HepG2 (cell line): ENCODE results near the gene TMEM190. TPM values are rescaled to one million over a fixed set of nuclear protein-coding genes. Genes with fewer than 3 reads are reported as not detected.
"Not testable (repeated sequence)": the region's sequence is repeated elsewhere in the genome, so short reads cannot be mapped to it uniquely, and the experiment has no call there.

ENCODE experiments used
- ATAC-seq: fragments of 200-7000 bp; cut with Tn5 transposase; 3 replicates; pipeline ENCODE4 v1.9.1; 2020; ENCODE audit warnings: mild to moderate bottlenecking, moderate library complexity
- BruUV-seq: library from RNA; stranded (reverse); fragments of 400-500 nt; replicated peaks from 2 replicates; lab custom pipeline; 2021; lab: Mats Ljungman, UMichigan
- CTCF ChIA-PET: fragments of 300-600 bp; formaldehyde crosslinking; extraction: SDS; loops from one replicate; lab custom pipeline; 2021; ENCODE audit warnings: low total read pairs, inconsistent platforms, low intra/inter-chr PET ratio; lab: Yijun Ruan, JAX
- POLR2A ChIA-PET: fragments of 350-600 bp; sonication (Branson Sonifier 250); formaldehyde crosslinking; loops from one replicate; lab custom pipeline; 2020; ENCODE audit warnings: antibody characterized with exemption, inconsistent platforms; lab: Yijun Ruan, JAX
- DNase-seq: peaks from one replicate; pipeline ENCODE4 v3.0.0-alpha.2; 2015; ENCODE audit warnings: low spot score
- FAIRE-seq: peaks from 3 replicates; lab custom pipeline; 2011; peaks lifted over from hg19 to GRCh38; lab: Jason Lieb, UNC
- H2AFZ ChIP-seq: one replicate; pipeline ENCODE4 v1.6.1; 2011; ENCODE audit warnings: low read length, inconsistent platforms
- H3K27ac ChIP-seq: fragments of 300-600 bp; 3 replicates; pipeline ENCODE4 v1.8.0; 2011; ENCODE audit warnings: mixed run types, mild to moderate bottlenecking, mixed read lengths, low read length, inconsistent platforms; ENCODE audit not compliant: insufficient read depth; ENCODE audit errors: extremely low read length
- H3K27me3 ChIP-seq, 2 experiments: fragments of 200-600 bp in 1 of 2; 2 replicates in 1 of 2; 3 replicates in 1 of 2; pipeline versions ENCODE4 v1.6.0 to v1.8.0; 2011; ENCODE audit warnings: low read length in 2 of 2, mild to moderate bottlenecking in 2 of 2, moderate library complexity in 2 of 2, inconsistent platforms in 1 of 2; ENCODE audit not compliant: insufficient read depth in 2 of 2, control insufficient read depth in 1 of 2
- H3K36me3 ChIP-seq, 2 experiments: fragments of 200-600 bp in 1 of 2; replicated peaks in 1 of 2; 2 replicates in 1 of 2; 3 replicates in 1 of 2; pipeline versions ENCODE4 v1.5.1 to v1.8.0; 2011; ENCODE audit warnings: low read length in 2 of 2, inconsistent platforms in 1 of 2; ENCODE audit not compliant: insufficient read depth in 2 of 2, control insufficient read depth in 1 of 2
- H3K4me1 ChIP-seq: 2 replicates; pipeline ENCODE4 v1.5.1; 2012; ENCODE audit warnings: low read length, inconsistent platforms; ENCODE audit not compliant: insufficient read depth
- H3K4me2 ChIP-seq: 2 replicates; pipeline ENCODE4 v1.6.0; 2011; ENCODE audit warnings: low read depth, low read length, inconsistent platforms
- H3K4me3 ChIP-seq, 3 experiments: fragments of 200-600 bp in 1 of 3; sonication (generic), shearing (Covaris generic) in 1 of 3; replicated peaks in 1 of 3; 2 replicates each; pipeline ENCODE4 v1.5.1; 2011 to 2016; ENCODE audit warnings: low read length in 3 of 3, inconsistent platforms in 2 of 3, low read depth in 2 of 3, mild to moderate bottlenecking in 2 of 3, control low read depth in 1 of 3, mixed read lengths in 1 of 3; ENCODE audit not compliant: insufficient read depth in 1 of 3
- H3K79me2 ChIP-seq: one replicate; pipeline ENCODE4 v1.6.1; 2011; ENCODE audit warnings: low read length, inconsistent platforms; ENCODE audit not compliant: insufficient read depth
- H3K9ac ChIP-seq: 2 replicates; pipeline ENCODE4 v1.6.0; 2011; ENCODE audit warnings: mild to moderate bottlenecking, low read depth, low read length, inconsistent platforms; ENCODE audit not compliant: insufficient read depth
- H3K9me3 ChIP-seq: 2 replicates; pipeline ENCODE4 v1.5.1; 2012; ENCODE audit warnings: mild to moderate bottlenecking, low read length
- H4K20me1 ChIP-seq: 2 replicates; pipeline ENCODE4 v1.6.0; 2011; ENCODE audit warnings: inconsistent platforms, mild to moderate bottlenecking, low read length, moderate library complexity; ENCODE audit not compliant: insufficient read depth
- ARNT2 ChIP-seq: sonication (generic); formaldehyde crosslinking; IDR thresholded peaks from 2 replicates; pipeline ENCODE4 v1.8.0; 2022; ENCODE audit warnings: mild to moderate bottlenecking, low read depth, missing genetic modification reagents, moderate library complexity
- CHCHD3 ChIP-seq: sonication (generic); formaldehyde crosslinking; IDR thresholded peaks from 2 replicates; pipeline ENCODE4 v1.8.0; 2022; ENCODE audit warnings: mild to moderate bottlenecking, missing genetic modification reagents, moderate library complexity
- EP300 ChIP-seq, 3 experiments: sonication (generic) in 1 of 3; formaldehyde crosslinking in 1 of 3; IDR thresholded peaks; 2 replicates each; pipeline versions ENCODE4 v1.5.1 to v1.6.1; 2011 to 2020; ENCODE audit warnings: low read depth in 2 of 3, low read length in 2 of 3, borderline replicate concordance in 1 of 3, improper control_type of control experiment in 1 of 3, mild to moderate bottlenecking in 1 of 3, missing genetic modification reagents in 1 of 3, moderate library complexity in 1 of 3
- KDM5A ChIP-seq: fragments of 200-600 bp; sonication (generic); IDR thresholded peaks from 2 replicates; pipeline ENCODE4 v1.7.0; 2018; ENCODE audit warnings: antibody characterized with exemption, mild to moderate bottlenecking, low read length, borderline replicate concordance
- MXD4 ChIP-seq: IDR thresholded peaks from 2 replicates; pipeline ENCODE4 v1.6.1; 2016; ENCODE audit warnings: mild to moderate bottlenecking, missing biosample characterization, missing genetic modification reagents
- POLR2A ChIP-seq, 2 experiments: IDR thresholded peaks; 2 replicates each; pipeline ENCODE4 v1.6.1; 2011; ENCODE audit warnings: low read depth in 2 of 2, low read length in 2 of 2, mild to moderate bottlenecking in 1 of 2, moderate library complexity in 1 of 2; ENCODE audit not compliant: insufficient read depth in 1 of 2
- POLR2AphosphoS5 ChIP-seq: IDR thresholded peaks from 2 replicates; pipeline ENCODE4 v1.6.1; 2012; ENCODE audit warnings: low read depth, low read length
- RXRA ChIP-seq: sonication (generic); formaldehyde crosslinking; IDR thresholded peaks from 2 replicates; pipeline ENCODE4 v1.5.1; 2020; ENCODE audit warnings: missing genetic modification reagents
- YY1 ChIP-seq: IDR thresholded peaks from 2 replicates; pipeline ENCODE4 v1.6.1; 2011; ENCODE audit warnings: low read length, low read depth, moderate library complexity, mild to moderate bottlenecking; ENCODE audit not compliant: insufficient read depth, insufficient replicate concordance
- ZFY ChIP-seq: sonication (generic); formaldehyde crosslinking; IDR thresholded peaks from 2 replicates; pipeline ENCODE4 v1.4.0; 2020; ENCODE audit warnings: missing genetic modification reagents
- ZNF317 ChIP-seq: sonication (generic); formaldehyde crosslinking; IDR thresholded peaks from 2 replicates; pipeline ENCODE4 v1.5.0; 2020; ENCODE audit warnings: mild to moderate bottlenecking, missing genetic modification reagents
- ZNF333 ChIP-seq: sonication (generic); formaldehyde crosslinking; IDR thresholded peaks from 2 replicates; pipeline ENCODE4 v1.4.0; 2020; ENCODE audit warnings: mild to moderate bottlenecking, missing genetic modification reagents, borderline replicate concordance
- ZNF546 ChIP-seq: sonication (generic); formaldehyde crosslinking; conservative IDR thresholded peaks from 2 replicates; pipeline ENCODE4 v1.8.1; 2023; ENCODE audit warnings: mild to moderate bottlenecking, missing genetic modification reagents
- WGBS: methylation state at CpG from one replicate; pipeline ENCODE4 v1.1.6; 2017; ENCODE audit warnings: low lambda C conversion rate; 5-methylcytosine and 5-hydroxymethylcytosine counted together
- in situ Hi-C: cut with HindIII; loops from 2 replicates; pipeline ENCODE4 v1.10.0; 2017; ENCODE audit warnings: low pct_unique_long_range_greater_than_20kb; ENCODE audit not compliant: extremely low pct_ligation_motif_present
- intact Hi-C: fragments of 100-400 bp; cut with micrococcal nuclease; formaldehyde crosslinking; loops from one replicate; pipeline ENCODE4 v1.10.0; 2022; ENCODE audit not compliant: unreplicated experiment
- polyA plus RNA-seq, 8 experiments: library from polyadenylated mRNA; depleted of rRNA in 3 of 8; stranded (reverse) in 7 of 8; unstranded in 1 of 8; fragments of >200 nt; fragmentation: Illumina TruSeq in 4 of 8; extraction: Trizol in 4 of 8; gene quantifications; 2 replicates each; pipeline versions ENCODE4 v1.2.1 to v1.2.3, GENCODE V29; 2011 to 2016; ENCODE audit warnings: low read depth in 4 of 8, missing spikeins in 1 of 8, mixed read lengths in 1 of 8; ENCODE audit not compliant: insufficient read depth in 1 of 8
- total RNA-seq, 5 experiments: library from RNA; depleted of rRNA; stranded (reverse); fragments of >200 nt; fragmentation: Illumina TruSeq; extraction: Trizol; gene quantifications; 2 replicates each; pipeline ENCODE4 v1.2.3, GENCODE V29; 2016; ENCODE audit warnings: low read depth in 1 of 5
- TF ChIP-seq, protein P1 (sequence below): sonication (generic); formaldehyde crosslinking; IDR thresholded peaks from 2 replicates; pipeline ENCODE4 v1.5.0; 2020; ENCODE audit warnings: mild to moderate bottlenecking, low read depth, missing genetic modification reagents, borderline replicate concordance
- TF ChIP-seq, protein P2 (sequence below): sonication (generic); formaldehyde crosslinking; IDR thresholded peaks from 2 replicates; pipeline ENCODE4 v1.5.0; 2020; ENCODE audit warnings: missing genetic modification reagents

Gene TMEM190
- total and polyA plus RNA-seq, 2 of the 13 experiments (the other 11 are each of a cell fraction or from before 2014, with no cell fraction given), result 0.35 to 0.83 TPM

DNA sequence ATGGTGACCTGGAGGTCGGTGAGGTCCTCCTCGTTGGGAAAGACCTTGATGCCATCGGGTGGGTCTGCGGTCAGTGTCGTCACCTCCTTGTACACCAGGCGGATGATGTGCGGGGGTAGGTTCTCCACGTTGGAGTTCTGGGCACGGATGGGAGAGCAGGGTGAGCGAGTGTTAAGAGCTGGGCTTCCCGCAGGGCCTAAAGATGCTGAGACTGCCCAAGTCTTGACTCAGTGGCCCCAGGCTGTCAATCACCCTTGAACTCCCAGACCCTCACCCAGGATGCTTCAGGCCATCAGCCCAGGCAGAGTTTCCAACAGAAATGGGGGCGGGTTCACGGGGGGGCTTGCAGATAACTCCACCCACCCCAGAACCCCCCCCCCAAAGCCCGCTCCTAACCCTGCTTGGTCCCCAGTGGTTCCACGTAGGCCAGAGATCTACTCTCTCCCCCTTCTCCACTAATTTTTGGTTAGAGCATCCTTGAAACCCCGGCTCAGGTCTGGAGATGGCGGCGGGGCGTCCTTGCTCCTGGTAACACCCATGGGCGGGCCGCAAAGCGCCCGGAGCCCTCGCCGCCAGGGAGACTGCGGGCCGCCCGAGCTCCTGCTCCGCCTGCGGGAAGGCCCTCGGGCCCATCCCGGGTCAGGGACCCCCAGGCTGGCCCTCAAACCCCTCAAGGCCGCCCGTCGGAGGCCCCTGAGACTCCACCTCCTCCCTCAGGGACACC, 30.4 kb downstream of the TMEM190 start:
- DNase-seq (no peak), ATAC-seq (peak; percentile 50), FAIRE-seq (no peak)
- ChIA-PET POLR2A (interaction anchor here (0.6 to 2.9 kb wide), 36 partner anchors 10 to 290 kb away, joined by 3 to 62 read pairs (median 5); partner anchors contain the start of genes DNAAF3, GARIN5B, HSPBP1 and ISOC2), CTCF (no interaction called here)
- 62% methylated on average over 7 of the region's 35 CpGs for WGBS
- Histone ChIP-seq H3K79me2 (peaks cover 16% of the 10 kb centered on the region), H3K4me1 (peaks cover 26% of the 10 kb centered on the region), H3K4me3 (peak overlapping the region; percentile 82 to 88 (median 83)), H3K4me2 (peak overlapping the region; percentile 57), H2AFZ (no peak overlapping the region), H3K36me3 (peaks cover 9 to 23% of the 10 kb centered on the region in 2 experiments; a peak in 4 of 5 replicates), H3K9me3 (no peaks in the 10 kb centered on the region), H3K27me3 (peaks cover 0 to 5% of the 10 kb centered on the region in 2 experiments; a peak in 1 of 5 replicates), H3K27ac (peak overlapping the region; percentile 68), H3K9ac (peak overlapping the region; percentile 86), H4K20me1 (no peaks in the 10 kb centered on the region)
- intact Hi-C loops, result no loop called here
- TF ChIP-seq, protein P1, sequence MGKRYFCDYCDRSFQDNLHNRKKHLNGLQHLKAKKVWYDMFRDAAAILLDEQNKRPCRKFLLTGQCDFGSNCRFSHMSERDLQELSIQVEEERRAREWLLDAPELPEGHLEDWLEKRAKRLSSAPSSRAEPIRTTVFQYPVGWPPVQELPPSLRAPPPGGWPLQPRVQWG (CRISPR knock-in tag), result no peak
- TF ChIP-seq EP300 (IDR thresholded peaks at IDR 0.05; ENCODE audit: low read depth in 2 of 2, low read length in 2 of 2) (no peak), EP300 (CRISPR knock-in tag; IDR thresholded peaks at IDR 0.05; ENCODE audit: borderline replicate concordance) (no peak), YY1 (peak; percentile 9), ZNF317 (CRISPR knock-in tag) (0 out of 2 replicates have a peak, but pooled peaks have one; percentile 8)
- BruUV-seq, result no TSS peak
- in situ Hi-C loops, result loop anchor here (5.0 kb wide), 1 partner anchor 260 kb away; the partner anchor contains the start of gene TNNT1

DNA sequence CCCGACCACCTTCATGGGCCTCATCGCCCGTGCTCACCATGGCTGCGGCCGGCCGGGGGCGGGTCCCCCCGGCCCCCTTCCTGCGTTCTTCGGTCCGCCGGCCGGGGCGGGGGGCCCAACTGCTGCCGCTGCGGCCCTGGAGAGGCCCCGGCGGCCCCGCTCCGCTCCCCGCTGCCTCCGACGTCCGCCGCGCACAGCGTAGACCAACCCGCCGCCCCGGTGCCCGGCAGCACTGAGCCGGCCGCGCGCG, 30.8 kb downstream of the TMEM190 start, which contains the start of gene UBE2S:
Gene UBE2S (minus strand): TSS at position 239 of the 250 bp plus-strand sequence. CDS start 199 bp downstream, at position 40.
- WGBS, result 0% methylated on average over 12 of the region's 36 CpGs
- intact Hi-C loops, H3K27me3 ChIP-seq, H4K20me1 ChIP-seq, H3K9me3 ChIP-seq, BruUV-seq, FAIRE-seq, DNase-seq, H2AFZ ChIP-seq, CTCF ChIA-PET: not testable (repeated sequence)
- H3K4me1 ChIP-seq, result peaks cover 26% of the 10 kb centered on the region
- peak within 1 kb of the TSS; percentile 68 for H3K27ac ChIP-seq
- H3K9ac ChIP-seq, result peak within 1 kb of the TSS; percentile 86
- peak within 1 kb of the TSS; percentile 57 for H3K4me2 ChIP-seq
- peaks cover 16% of the 10 kb centered on the region for H3K79me2 ChIP-seq
- peak; percentile 85 for ATAC-seq
- H3K36me3 ChIP-seq, result peaks cover 7 to 19% of the 10 kb centered on the region in 2 experiments; a peak in 4 of 5 replicates
- peak within 1 kb of the TSS; percentile 82 to 88 (median 83) for H3K4me3 ChIP-seq
- POLR2A ChIA-PET, result interaction anchor here (0.6 to 2.9 kb wide), 40 partner anchors 10 to 290 kb away, joined by 3 to 62 read pairs (median 5); partner anchors contain the start of genes DNAAF3, HSPBP1, ISOC2 and KMT5C
- in situ Hi-C loops, result loop anchor here (5.0 kb wide), 1 partner anchor 260 kb away; the partner anchor contains the start of gene TNNT1
- peak; percentile 73; the same call in 1 of the 2 replicates for TF ChIP-seq ZNF546 (CRISPR knock-in tag)
- TF ChIP-seq ZFY (CRISPR knock-in tag), result peak; percentile 68
- peak; percentile 95 for TF ChIP-seq ARNT2 (CRISPR knock-in tag)
- 0 out of 2 replicates have a peak, but pooled peaks have one; percentile 35 for TF ChIP-seq KDM5A
- TF ChIP-seq, protein P2, sequence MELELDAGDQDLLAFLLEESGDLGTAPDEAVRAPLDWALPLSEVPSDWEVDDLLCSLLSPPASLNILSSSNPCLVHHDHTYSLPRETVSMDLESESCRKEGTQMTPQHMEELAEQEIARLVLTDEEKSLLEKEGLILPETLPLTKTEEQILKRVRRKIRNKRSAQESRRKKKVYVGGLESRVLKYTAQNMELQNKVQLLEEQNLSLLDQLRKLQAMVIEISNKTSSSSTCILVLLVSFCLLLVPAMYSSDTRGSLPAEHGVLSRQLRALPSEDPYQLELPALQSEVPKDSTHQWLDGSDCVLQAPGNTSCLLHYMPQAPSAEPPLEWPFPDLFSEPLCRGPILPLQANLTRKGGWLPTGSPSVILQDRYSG (CRISPR knock-in tag), result 0 out of 2 replicates have a peak, but pooled peaks have one; percentile 33
- peak; percentile 87 to 94 for TF ChIP-seq POLR2A (IDR thresholded peaks at IDR 0.05; ENCODE audit: insufficient read depth in 1 of 2, low read depth in 2 of 2, low read length in 2 of 2)
- TF ChIP-seq CHCHD3 (CRISPR knock-in tag), result 0 out of 2 replicates have a peak, but pooled peaks have one; percentile 60
- TF ChIP-seq ZNF333, result 0 out of 2 replicates have a peak, but pooled peaks have one; percentile 77
- TF ChIP-seq MXD4 (CRISPR knock-in tag), result 0 out of 2 replicates have a peak, but pooled peaks have one; percentile 23
- peak; percentile 73; the same call in 1 of the 2 replicates for TF ChIP-seq POLR2AphosphoS5
- 0 out of 2 replicates have a peak, but pooled peaks have one; percentile 18 for TF ChIP-seq RXRA (CRISPR knock-in tag)
